HepG2 (cell line): ENCODE measurements around the gene BEAN1. TPM values are rescaled to one million over a fixed set of nuclear protein-coding genes. Genes with fewer than 3 reads are reported as not detected.
A peak's percentile ranks its signal among the peaks of the same experiment; 100 is the strongest.

ENCODE experiments used
- AKNA ChIP-seq: sonication (generic); formaldehyde crosslinking; IDR thresholded peaks from 2 replicates; pipeline ENCODE4 v1.4.0; 2020; ENCODE audit warnings: missing genetic modification reagents, borderline replicate concordance
- ARID5B ChIP-seq: IDR thresholded peaks from 2 replicates; pipeline ENCODE4 v1.4.0; 2020; ENCODE audit warnings: mild to moderate bottlenecking, missing genetic modification reagents
- IKZF4 ChIP-seq: sonication (generic); formaldehyde crosslinking; IDR thresholded peaks from 2 replicates; pipeline ENCODE4 v1.5.1; 2020; ENCODE audit warnings: borderline replicate concordance, mild to moderate bottlenecking, low read depth, missing genetic modification reagents; ENCODE audit errors: not compliant biosample characterization
- KDM5A ChIP-seq: fragments of 200-600 bp; sonication (generic); IDR thresholded peaks from 2 replicates; pipeline ENCODE4 v1.7.0; 2018; ENCODE audit warnings: antibody characterized with exemption, mild to moderate bottlenecking, low read length, borderline replicate concordance
- PHF8 ChIP-seq: sonication (generic); formaldehyde crosslinking; IDR thresholded peaks from 2 replicates; pipeline ENCODE4 v1.5.0; 2020; ENCODE audit warnings: missing genetic modification reagents
- RXRB ChIP-seq: IDR thresholded peaks from 2 replicates; pipeline ENCODE4 v1.6.1; 2016; ENCODE audit warnings: borderline replicate concordance, missing genetic modification reagents, missing compliant biosample characterization
- SALL1 ChIP-seq: sonication (generic); formaldehyde crosslinking; IDR thresholded peaks from 2 replicates; pipeline ENCODE4 v1.8.0; 2022; ENCODE audit warnings: mild to moderate bottlenecking, missing genetic modification reagents
- STAT6 ChIP-seq: sonication (generic); formaldehyde crosslinking; IDR thresholded peaks from 2 replicates; pipeline ENCODE4 v1.4.0; 2020; ENCODE audit warnings: missing genetic modification reagents, mild to moderate bottlenecking, borderline replicate concordance
- ZNF614 ChIP-seq: IDR thresholded peaks from 2 replicates; pipeline ENCODE4 v1.6.1; 2018; ENCODE audit warnings: missing biosample characterization, missing genetic modification reagents, inconsistent platforms, borderline replicate concordance
- polyA plus RNA-seq, 8 experiments: library from polyadenylated mRNA; depleted of rRNA in 3 of 8; stranded (reverse) in 7 of 8; unstranded in 1 of 8; fragments of >200 nt; fragmentation: Illumina TruSeq in 4 of 8; extraction: Trizol in 4 of 8; gene quantifications; 2 replicates each; pipeline versions ENCODE4 v1.2.1 to v1.2.3, GENCODE V29; 2011 to 2016; ENCODE audit warnings: low read depth in 4 of 8, missing spikeins in 1 of 8, mixed read lengths in 1 of 8; ENCODE audit not compliant: insufficient read depth in 1 of 8
- total RNA-seq, 5 experiments: library from RNA; depleted of rRNA; stranded (reverse); fragments of >200 nt; fragmentation: Illumina TruSeq; extraction: Trizol; gene quantifications; 2 replicates each; pipeline ENCODE4 v1.2.3, GENCODE V29; 2016; ENCODE audit warnings: low read depth in 1 of 5

BEAN1 gene
- total and polyA plus RNA-seq, 2 of the 13 experiments (the other 11 are each of a cell fraction or from before 2014, with no cell fraction given): 0.53 to 1.4 TPM

DNA sequence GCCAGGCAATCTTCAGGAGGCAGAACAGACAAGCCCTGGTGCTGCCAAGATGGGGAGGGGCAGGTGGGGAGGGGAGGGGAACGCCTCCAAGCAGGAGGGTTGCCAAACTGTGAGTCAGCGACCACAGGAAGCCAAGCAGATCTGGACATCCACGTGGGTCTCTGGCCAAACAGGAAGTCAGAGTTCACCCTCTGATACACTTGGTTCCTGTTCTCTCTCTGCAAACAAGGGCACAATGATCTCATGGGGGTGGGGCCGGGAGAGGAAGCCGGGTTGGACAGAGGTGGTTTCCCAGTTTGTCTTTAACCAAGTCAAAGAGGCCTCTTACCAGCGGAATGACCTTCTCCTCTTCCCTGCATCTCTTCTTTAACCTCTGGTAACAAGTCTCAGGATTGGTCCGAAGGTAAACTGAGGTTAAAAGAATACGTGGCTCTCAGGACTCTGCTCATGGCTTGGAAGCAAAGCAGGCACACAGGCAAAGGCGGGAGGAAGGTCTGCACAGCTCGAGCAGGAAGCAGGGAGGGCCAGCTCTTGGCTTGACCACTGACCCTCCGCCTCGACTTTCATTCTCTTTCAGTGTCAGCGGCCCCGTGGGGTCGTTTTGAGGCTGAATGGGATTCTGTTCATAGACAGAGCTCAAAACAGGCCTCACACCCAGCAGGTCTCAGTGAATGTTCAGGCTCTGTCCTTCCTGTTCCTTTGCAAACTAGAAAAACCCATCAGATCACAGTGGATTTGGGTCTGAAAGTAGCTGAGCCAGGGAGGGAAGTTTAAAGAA lies 89.9 kb downstream of the BEAN1 start (continued):
- TF ChIP-seq ARID5B (peak; percentile 92), KDM5A (no peak), RXRB (peak; percentile 96), AKNA (CRISPR knock-in tag) (peak; percentile 41; the same call in 1 of the 2 replicates), IKZF4 (CRISPR knock-in tag) (peak; percentile 13), STAT6 (CRISPR knock-in tag) (peak; percentile 88), ZNF614 (CRISPR knock-in tag) (peak; percentile 97), SALL1 (CRISPR knock-in tag) (peak; percentile 86), PHF8 (CRISPR knock-in tag) (peak; percentile 76)
